ENCODE results near the gene SOD2.
A peak's percentile ranks its signal among the peaks of the same experiment; 100 is the strongest.

SOD2 gene

GRCh38 chr6:159693894-159694545 lies 979 bp upstream of the SOD2 start:
- peak overlapping the region; percentile 73 for H3K4me2 ChIP-seq (ENCODE audit: low read depth, low read length)
- H3K36me3 ChIP-seq (replicated peaks; ENCODE audit: insufficient read depth, low read length), result no peaks in the 10 kb centered on the region
- peaks cover 20% of the 10 kb centered on the region for H3K79me2 ChIP-seq (ENCODE audit: low read length)
- H3K4me1 ChIP-seq (ENCODE audit: low read length), result no peaks in the 10 kb centered on the region; the same call in 1 of the 2 replicates
- H3K27ac ChIP-seq (ENCODE audit: low read length), result peak overlapping the region; percentile 76; the same call in 1 of the 2 replicates
- TF ChIP-seq EZH2 (optimal IDR thresholded peaks at IDR 0.05; ENCODE audit: low read depth, low read length) (no peak), EZH2phosphoT487 (IDR thresholded peaks at IDR 0.05; ENCODE audit: low read length) (no peak), CTCF (IDR thresholded peaks at IDR 0.05; ENCODE audit: low read length) (no peak)
- peak overlapping the region; percentile 74; the same call in 1 of the 2 replicates for H3K9ac ChIP-seq (ENCODE audit: low read length)
- H3F3A ChIP-seq (ENCODE audit: insufficient read depth, low read length), result peaks cover 4% of the 10 kb centered on the region; the same call in 1 of the 2 replicates
- no peaks in the 10 kb centered on the region for H3K27me3 ChIP-seq (replicated peaks; ENCODE audit: insufficient read depth, low read length)
- H3K9me2 ChIP-seq (replicated peaks; ENCODE audit: insufficient read depth, low read length), result no peaks in the 10 kb centered on the region
- H3K9me3 ChIP-seq (replicated peaks; ENCODE audit: insufficient read depth, low read length), result no peaks in the 10 kb centered on the region
- DNase-seq, result no peak
- peak overlapping the region; percentile 75 for H2AFZ ChIP-seq (ENCODE audit: low read length)
- no peaks in the 10 kb centered on the region for H4K20me1 ChIP-seq (ENCODE audit: insufficient read depth, low read length)
- H3K4me3 ChIP-seq (ENCODE audit: low read length), result peak overlapping the region; percentile 67

- Histone ChIP-seq H4K20me1 (ENCODE audit: insufficient read depth, low read length) (no peaks in the 10 kb centered on the region), H3K27me3 (replicated peaks; ENCODE audit: insufficient read depth, low read length) (no peaks in the 10 kb centered on the region), H2AFZ (ENCODE audit: low read length) (0 out of 2 replicates have a peak overlapping the region, but pooled peaks have one; percentile 15), H3K79me2 (ENCODE audit: low read length) (peaks cover 24% of the 10 kb centered on the region), H3K4me3 (ENCODE audit: low read length) (peak overlapping the region; percentile 73), H3K9me2 (replicated peaks; ENCODE audit: insufficient read depth, low read length) (no peaks in the 10 kb centered on the region), H3F3A (ENCODE audit: insufficient read depth, low read length) (peaks cover 4% of the 10 kb centered on the region; the same call in 1 of the 2 replicates), H3K9me3 (replicated peaks; ENCODE audit: insufficient read depth, low read length) (no peaks in the 10 kb centered on the region), H3K9ac (ENCODE audit: low read length) (peak overlapping the region; percentile 74), H3K4me1 (ENCODE audit: low read length) (no peaks in the 10 kb centered on the region; the same call in 1 of the 2 replicates), H3K4me2 (ENCODE audit: low read depth, low read length) (peak overlapping the region; percentile 79), H3K36me3 (replicated peaks; ENCODE audit: insufficient read depth, low read length) (no peaks in the 10 kb centered on the region), H3K27ac (ENCODE audit: low read length) (peak overlapping the region; percentile 76; the same call in 1 of the 2 replicates)
- TF ChIP-seq CTCF (IDR thresholded peaks at IDR 0.05; ENCODE audit: low read length) (no peak), EZH2 (optimal IDR thresholded peaks at IDR 0.05; ENCODE audit: low read depth, low read length) (no peak), EZH2phosphoT487 (IDR thresholded peaks at IDR 0.05; ENCODE audit: low read length) (no peak)
- DNase-seq, result peak; percentile 28
Measured at GRCh38 chr6:159692303-159693127, 526 bp downstream of the SOD2 start.

- no peaks in the 10 kb centered on the region; the same call in 1 of the 2 replicates for H3K4me1 ChIP-seq (ENCODE audit: low read length)
- peak overlapping the region; percentile 74; the same call in 1 of the 2 replicates for H3K9ac ChIP-seq (ENCODE audit: low read length)
- H3K9me3 ChIP-seq (replicated peaks; ENCODE audit: insufficient read depth, low read length), result no peaks in the 10 kb centered on the region
- no peaks in the 10 kb centered on the region for H3K9me2 ChIP-seq (replicated peaks; ENCODE audit: insufficient read depth, low read length)
- peaks cover 4% of the 10 kb centered on the region; the same call in 1 of the 2 replicates for H3F3A ChIP-seq (ENCODE audit: insufficient read depth, low read length)
- H3K27ac ChIP-seq (ENCODE audit: low read length), result no peak overlapping the region; the same call in 1 of the 2 replicates
- TF ChIP-seq CTCF (IDR thresholded peaks at IDR 0.05; ENCODE audit: low read length), result no peak
- no peak for TF ChIP-seq EZH2 (optimal IDR thresholded peaks at IDR 0.05; ENCODE audit: low read depth, low read length)
- TF ChIP-seq EZH2phosphoT487 (IDR thresholded peaks at IDR 0.05; ENCODE audit: low read length), result no peak
- peak overlapping the region; percentile 79 for H3K4me2 ChIP-seq (ENCODE audit: low read depth, low read length)
- no peaks in the 10 kb centered on the region for H4K20me1 ChIP-seq (ENCODE audit: insufficient read depth, low read length)
- peak overlapping the region; percentile 73 for H3K4me3 ChIP-seq (ENCODE audit: low read length)
- H3K27me3 ChIP-seq (replicated peaks; ENCODE audit: insufficient read depth, low read length), result no peaks in the 10 kb centered on the region
- H3K79me2 ChIP-seq (ENCODE audit: low read length), result peaks cover 24% of the 10 kb centered on the region
- DNase-seq, result no peak
- H3K36me3 ChIP-seq (replicated peaks; ENCODE audit: insufficient read depth, low read length), result no peaks in the 10 kb centered on the region
- no peak overlapping the region for H2AFZ ChIP-seq (ENCODE audit: low read length)
Measured at GRCh38 chr6:159691963-159692287, 1.1 kb downstream of the SOD2 start.

Measured in MM.1S (cell line).